Measurements from ENCODE around the gene ZSWIM1. TPM values are rescaled to one million over a fixed set of nuclear protein-coding genes. Genes with fewer than 3 reads are reported as not detected.

Gene ZSWIM1
- total RNA-seq: 15.7 and 18.5 TPM in 2 replicates
- total RNA-seq (2013): 11.3 TPM
- polyA plus RNA-seq: 2.8 and 5.4 TPM in 2 replicates
- 23.3 and 26.9 TPM in 2 replicates for polyA minus RNA-seq

DNA sequence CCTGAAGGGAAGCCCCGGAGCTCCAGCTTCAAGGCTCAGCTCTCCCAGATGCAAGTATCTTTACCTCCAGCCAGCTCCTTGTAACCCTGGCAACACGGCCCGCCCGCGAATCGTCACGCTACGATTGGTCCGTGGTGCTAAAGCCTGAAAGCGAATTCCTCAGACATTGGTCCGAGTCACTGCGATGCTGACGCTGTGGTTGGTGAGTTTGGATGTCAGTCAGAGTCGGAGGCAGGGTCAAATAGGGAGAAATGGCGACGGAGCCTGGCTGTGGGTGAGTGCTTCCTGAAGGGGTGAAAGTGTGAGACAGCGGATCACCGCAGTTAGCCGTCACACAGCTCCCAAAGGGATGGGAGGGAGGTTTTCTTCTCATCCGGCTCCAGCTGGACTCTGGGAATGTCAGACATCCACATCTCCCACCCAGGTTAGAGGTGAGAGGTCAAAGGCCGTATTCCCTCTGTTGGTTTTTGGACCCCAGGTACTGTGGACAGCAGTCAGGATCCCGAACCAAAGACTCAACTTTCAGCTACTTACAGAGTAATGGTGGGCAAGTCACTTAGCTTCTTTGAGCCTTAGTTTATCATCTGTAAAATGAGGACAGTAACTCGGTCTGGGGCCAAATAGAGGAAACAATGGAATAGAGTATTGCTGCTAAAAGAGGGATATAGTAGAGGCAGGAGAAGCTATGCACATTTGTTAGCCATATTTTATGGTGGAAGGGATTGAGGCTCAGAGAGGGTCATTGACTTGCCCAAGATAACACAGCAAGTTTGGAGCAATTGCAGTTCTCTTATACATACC is at the start of gene ZSWIM1:
TSS of gene ZSWIM1 (plus strand) at position 240 of the 801 bp plus-strand sequence. CDS start 1,366 bp downstream, outside the sequence.
- POLR2A ChIA-PET: interaction anchor here (1.1 to 3.6 kb wide), 3 partner anchors 9 to 53 kb away, joined by 3 to 20 read pairs (median 19); partner anchors contain the start of genes CTSA, NEURL2 and PCIF1
- CTCF ChIA-PET: interaction anchor here (0.8 to 2.5 kb wide), 7 partner anchors 9 to 89 kb away, joined by 3 to 11 read pairs (median 3); partner anchors contain the start of gene NEURL2
- no peaks in the 10 kb centered on the region for H4K20me1 ChIP-seq (ENCODE audit: control insufficient read depth, insufficient read depth, low read length, poor library complexity, severe bottlenecking)
- peak within 1 kb of the TSS; percentile 88 for H3K9ac ChIP-seq (ENCODE audit: low read length)
- DNase-seq (peak; percentile 99), ATAC-seq (ENCODE audit: low read depth) (peak; percentile 99)
- Mint-ChIP-seq H3K9me3 (ENCODE audit: insufficient read depth) (no peaks in the 10 kb centered on the region), H3K27ac (peak within 1 kb of the TSS; percentile 90), H3K4me1 (peaks cover 33% of the 10 kb centered on the region), H3K4me3 (peak within 1 kb of the TSS; percentile 91), H3K27me3 (no peaks in the 10 kb centered on the region)
- H3K4me3 ChIP-seq (ENCODE audit: control extremely low read depth in 1 of 5, extremely low read depth in 1 of 5, insufficient read depth in 1 of 5, low read depth in 2 of 5, low read length in 4 of 5): peak within 1 kb of the TSS; percentile 76 to 96 (median 86)
- peaks cover 2 to 47% of the 10 kb centered on the region in 2 experiments for H3K36me3 ChIP-seq (replicated peaks in 1 of 2; ENCODE audit: control extremely low read depth in 1 of 2, control insufficient read depth in 1 of 2, extremely low read depth in 1 of 2, insufficient read depth in 2 of 2, low read length in 1 of 2)
- no peaks in the 10 kb centered on the region for H3K27me3 ChIP-seq (replicated peaks in 1 of 4; ENCODE audit: control extremely low read depth in 1 of 4, control insufficient read depth in 3 of 4, insufficient read depth in 4 of 4, low read length in 3 of 4)
- H3K4me2 ChIP-seq (replicated peaks; ENCODE audit: low read depth, low read length, poor library complexity, severe bottlenecking): peak within 1 kb of the TSS; percentile 79
- H2AFZ ChIP-seq (ENCODE audit: insufficient read depth, low read depth, low read length, poor library complexity, severe bottlenecking): peak within 1 kb of the TSS; percentile 80
- H3K4me1 ChIP-seq (ENCODE audit: control insufficient read depth in 2 of 2, insufficient read depth in 2 of 2, low read length in 2 of 2): peaks cover 3 to 19% of the 10 kb centered on the region in 2 donors
- peak within 1 kb of the TSS; percentile 82 to 89 for H3K27ac ChIP-seq (ENCODE audit: low read length in 2 of 2)
- intact Hi-C loops (cut with micrococcal nuclease): loop anchor here (1.0 to 2.0 kb wide), 5 partner anchors 10 to 68 kb away; partner anchors contain the start of genes ACOT8, CTSA, NEURL2 and UBE2C
- H3K79me2 ChIP-seq (ENCODE audit: control insufficient read depth, insufficient read depth, low read length): peaks cover 36% of the 10 kb centered on the region
- H3K9me3 ChIP-seq (ENCODE audit: control extremely low read depth in 1 of 3, control insufficient read depth in 2 of 3, insufficient read depth in 1 of 3, low read length in 2 of 3): no peaks in the 10 kb centered on the region
- TF ChIP-seq, protein P1, sequence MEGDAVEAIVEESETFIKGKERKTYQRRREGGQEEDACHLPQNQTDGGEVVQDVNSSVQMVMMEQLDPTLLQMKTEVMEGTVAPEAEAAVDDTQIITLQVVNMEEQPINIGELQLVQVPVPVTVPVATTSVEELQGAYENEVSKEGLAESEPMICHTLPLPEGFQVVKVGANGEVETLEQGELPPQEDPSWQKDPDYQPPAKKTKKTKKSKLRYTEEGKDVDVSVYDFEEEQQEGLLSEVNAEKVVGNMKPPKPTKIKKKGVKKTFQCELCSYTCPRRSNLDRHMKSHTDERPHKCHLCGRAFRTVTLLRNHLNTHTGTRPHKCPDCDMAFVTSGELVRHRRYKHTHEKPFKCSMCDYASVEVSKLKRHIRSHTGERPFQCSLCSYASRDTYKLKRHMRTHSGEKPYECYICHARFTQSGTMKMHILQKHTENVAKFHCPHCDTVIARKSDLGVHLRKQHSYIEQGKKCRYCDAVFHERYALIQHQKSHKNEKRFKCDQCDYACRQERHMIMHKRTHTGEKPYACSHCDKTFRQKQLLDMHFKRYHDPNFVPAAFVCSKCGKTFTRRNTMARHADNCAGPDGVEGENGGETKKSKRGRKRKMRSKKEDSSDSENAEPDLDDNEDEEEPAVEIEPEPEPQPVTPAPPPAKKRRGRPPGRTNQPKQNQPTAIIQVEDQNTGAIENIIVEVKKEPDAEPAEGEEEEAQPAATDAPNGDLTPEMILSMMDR (IDR thresholded peaks at IDR 0.05): no peak
- TF ChIP-seq EZH2 (IDR thresholded peaks at IDR 0.05; ENCODE audit: borderline replicate concordance, insufficient read depth, low read depth, low read length, poor library complexity, severe bottlenecking): no peak
- WGBS (ENCODE audit: insufficient coverage): 1% methylated on average over 19 of the region's 23 CpGs
